Bronchial epithelial cell (primary cell): ENCODE results near the gene AGER. TPM values are rescaled to one million over a fixed set of nuclear protein-coding genes. Genes with fewer than 3 reads are reported as not detected.
A peak's percentile ranks its signal among the peaks of the same experiment; 100 is the strongest.

Experiments
- DNase-seq: peaks from one replicate; pipeline ENCODE4 v3.0.0-alpha.2; 2010; ENCODE audit warnings: low read depth
- FAIRE-seq: peaks from 2 replicates; lab custom pipeline; 2011; peaks lifted over from hg19 to GRCh38; lab: Jason Lieb, UNC
- H3K27me3 ChIP-seq: 2 replicates; pipeline ENCODE4 v1.5.1; 2011; ENCODE audit warnings: low read length; ENCODE audit not compliant: control insufficient read depth, insufficient read depth
- H3K36me3 ChIP-seq: 2 replicates; pipeline ENCODE4 v1.5.1; 2011; ENCODE audit warnings: low read length; ENCODE audit not compliant: control insufficient read depth, insufficient read depth
- H3K4me3 ChIP-seq: 2 replicates; pipeline ENCODE4 v1.5.1; 2011; ENCODE audit warnings: mild to moderate bottlenecking, low read depth, low read length, control low read depth
- total RNA-seq: library from RNA; depleted of rRNA; stranded (reverse); fragments of >200 nt; gene quantifications from 2 replicates; pipeline ENCODE4 v1.2.1, GENCODE V29; 2014
- TF ChIP-seq, protein P1 (sequence below): IDR thresholded peaks from 2 replicates; pipeline ENCODE4 v1.5.1; 2011; ENCODE audit warnings: mild to moderate bottlenecking, moderate library complexity, low read length, control low read depth, inconsistent platforms; ENCODE audit not compliant: insufficient read depth, severe bottlenecking

Gene AGER
- total RNA-seq, 1 donor from 2014 or later: 0.26 TPM

GRCh38 chr6:32177788-32178546 is 6.1 kb downstream of the AGER start, which contains the start of gene RNF5:
Gene RNF5, plus strand, starts transcription at chr6:32178405. Its CDS starts 107 bp downstream, at chr6:32178512.
- TF ChIP-seq, protein P1, sequence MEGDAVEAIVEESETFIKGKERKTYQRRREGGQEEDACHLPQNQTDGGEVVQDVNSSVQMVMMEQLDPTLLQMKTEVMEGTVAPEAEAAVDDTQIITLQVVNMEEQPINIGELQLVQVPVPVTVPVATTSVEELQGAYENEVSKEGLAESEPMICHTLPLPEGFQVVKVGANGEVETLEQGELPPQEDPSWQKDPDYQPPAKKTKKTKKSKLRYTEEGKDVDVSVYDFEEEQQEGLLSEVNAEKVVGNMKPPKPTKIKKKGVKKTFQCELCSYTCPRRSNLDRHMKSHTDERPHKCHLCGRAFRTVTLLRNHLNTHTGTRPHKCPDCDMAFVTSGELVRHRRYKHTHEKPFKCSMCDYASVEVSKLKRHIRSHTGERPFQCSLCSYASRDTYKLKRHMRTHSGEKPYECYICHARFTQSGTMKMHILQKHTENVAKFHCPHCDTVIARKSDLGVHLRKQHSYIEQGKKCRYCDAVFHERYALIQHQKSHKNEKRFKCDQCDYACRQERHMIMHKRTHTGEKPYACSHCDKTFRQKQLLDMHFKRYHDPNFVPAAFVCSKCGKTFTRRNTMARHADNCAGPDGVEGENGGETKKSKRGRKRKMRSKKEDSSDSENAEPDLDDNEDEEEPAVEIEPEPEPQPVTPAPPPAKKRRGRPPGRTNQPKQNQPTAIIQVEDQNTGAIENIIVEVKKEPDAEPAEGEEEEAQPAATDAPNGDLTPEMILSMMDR: no peak
- Histone ChIP-seq H3K4me3 (peak within 1 kb of the TSS; percentile 73), H3K36me3 (peaks cover 10% of the 10 kb centered on the region), H3K27me3 (no peaks in the 10 kb centered on the region)
- peak; percentile 95 for FAIRE-seq
- DNase-seq: peak; percentile 100

- Histone ChIP-seq H3K36me3 (peaks cover 7% of the 10 kb centered on the region), H3K27me3 (no peaks in the 10 kb centered on the region), H3K4me3 (peak overlapping the region; percentile 73)
- DNase-seq (no peak), FAIRE-seq (no peak)
- TF ChIP-seq, protein P1: no peak
Measured at GRCh38 chr6:32177183-32177787, 6.8 kb downstream of the AGER start.

- DNase-seq: peak; percentile 91
- TF ChIP-seq, protein P1: no peak
- no peak for FAIRE-seq
Measured at GRCh38 chr6:32176476-32177182, 7.4 kb downstream of the AGER start.

DNA sequence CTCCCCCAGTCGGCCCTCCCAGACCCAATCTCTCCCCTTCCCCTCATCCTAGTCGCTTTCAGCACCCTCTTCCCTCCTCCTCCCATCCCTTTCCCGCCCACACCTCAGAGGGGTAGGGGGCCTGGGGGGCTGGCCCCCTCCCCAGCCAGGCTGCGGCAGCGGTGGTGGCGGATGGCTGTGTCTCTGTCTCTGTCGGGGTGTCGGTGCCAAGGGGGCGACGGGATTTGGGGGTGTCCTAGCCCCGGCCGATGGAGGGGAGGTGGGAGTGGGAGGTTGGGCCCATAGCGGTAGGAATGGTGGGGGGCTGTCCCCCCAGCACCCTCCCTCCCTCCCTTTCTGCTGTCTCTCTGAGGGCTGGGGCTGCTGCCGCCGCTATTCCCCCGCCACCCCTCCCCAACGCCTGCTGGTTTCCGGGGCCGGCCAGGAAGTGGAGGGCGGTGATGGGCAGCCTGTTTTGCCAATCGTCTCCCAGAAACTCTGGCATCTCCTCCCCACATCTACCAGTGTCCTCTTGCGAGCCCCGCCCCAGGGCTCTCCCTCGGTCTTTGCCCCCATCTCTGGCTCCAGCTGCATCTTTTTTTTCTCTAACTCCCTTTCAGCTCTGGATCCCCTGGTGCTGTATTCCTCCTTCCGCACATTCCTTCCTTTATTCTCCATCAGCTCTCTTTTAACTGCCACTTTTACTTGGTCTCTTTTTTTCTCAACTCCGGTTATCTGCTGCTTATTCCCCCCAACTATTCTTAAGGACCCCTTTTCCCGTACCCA is 8.2 kb downstream of the AGER start, which contains the start of gene AGPAT1:
TSS of gene AGPAT1 (minus strand) at position 374 of the 765 bp plus-strand sequence. CDS start 4,588 bp downstream, outside the sequence.
- peak within 1 kb of the TSS; percentile 73 for H3K4me3 ChIP-seq
- no peaks in the 10 kb centered on the region for H3K27me3 ChIP-seq
- FAIRE-seq (no peak), DNase-seq (peak; percentile 89)
- peaks cover 3% of the 10 kb centered on the region for H3K36me3 ChIP-seq
- TF ChIP-seq, protein P1: no peak

More at GRCh38 chr6:32176476-32177182, 7.4 kb downstream of the AGER start:
- Histone ChIP-seq H3K27me3 (no peaks in the 10 kb centered on the region), H3K36me3 (peaks cover 6% of the 10 kb centered on the region), H3K4me3 (peak overlapping the region; percentile 73)

GRCh38 chr6:32175322-32175710 is 8.7 kb downstream of the AGER start:
- TF ChIP-seq, protein P1: no peak
- FAIRE-seq (no peak), DNase-seq (no peak)

More at GRCh38 chr6:32175322-32175710, 8.7 kb downstream of the AGER start:
- peaks cover 8% of the 10 kb centered on the region for H3K36me3 ChIP-seq
- peak overlapping the region; percentile 73 for H3K4me3 ChIP-seq
- H3K27me3 ChIP-seq: no peaks in the 10 kb centered on the region
